Activated CD4-positive, alpha-beta T cell treated with anti-CD3 and anti-CD28 coated beads, Interleukin-10, Interleukin-2, amounts not matched to agents 100 ng/mL and 50 ng/mL, durations not matched to agents 16 hours and 8 hours (primary cell): ENCODE results near the gene TIMMDC1.
A peak's percentile ranks its signal among the peaks of the same experiment; 100 is the strongest.

ENCODE experiments used
- DNase-seq: peaks from one replicate; pipeline ENCODE4 v3.0.0-alpha.2; 2020

Gene TIMMDC1, protein sequence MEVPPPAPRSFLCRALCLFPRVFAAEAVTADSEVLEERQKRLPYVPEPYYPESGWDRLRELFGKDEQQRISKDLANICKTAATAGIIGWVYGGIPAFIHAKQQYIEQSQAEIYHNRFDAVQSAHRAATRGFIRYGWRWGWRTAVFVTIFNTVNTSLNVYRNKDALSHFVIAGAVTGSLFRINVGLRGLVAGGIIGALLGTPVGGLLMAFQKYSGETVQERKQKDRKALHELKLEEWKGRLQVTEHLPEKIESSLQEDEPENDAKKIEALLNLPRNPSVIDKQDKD

DNA sequence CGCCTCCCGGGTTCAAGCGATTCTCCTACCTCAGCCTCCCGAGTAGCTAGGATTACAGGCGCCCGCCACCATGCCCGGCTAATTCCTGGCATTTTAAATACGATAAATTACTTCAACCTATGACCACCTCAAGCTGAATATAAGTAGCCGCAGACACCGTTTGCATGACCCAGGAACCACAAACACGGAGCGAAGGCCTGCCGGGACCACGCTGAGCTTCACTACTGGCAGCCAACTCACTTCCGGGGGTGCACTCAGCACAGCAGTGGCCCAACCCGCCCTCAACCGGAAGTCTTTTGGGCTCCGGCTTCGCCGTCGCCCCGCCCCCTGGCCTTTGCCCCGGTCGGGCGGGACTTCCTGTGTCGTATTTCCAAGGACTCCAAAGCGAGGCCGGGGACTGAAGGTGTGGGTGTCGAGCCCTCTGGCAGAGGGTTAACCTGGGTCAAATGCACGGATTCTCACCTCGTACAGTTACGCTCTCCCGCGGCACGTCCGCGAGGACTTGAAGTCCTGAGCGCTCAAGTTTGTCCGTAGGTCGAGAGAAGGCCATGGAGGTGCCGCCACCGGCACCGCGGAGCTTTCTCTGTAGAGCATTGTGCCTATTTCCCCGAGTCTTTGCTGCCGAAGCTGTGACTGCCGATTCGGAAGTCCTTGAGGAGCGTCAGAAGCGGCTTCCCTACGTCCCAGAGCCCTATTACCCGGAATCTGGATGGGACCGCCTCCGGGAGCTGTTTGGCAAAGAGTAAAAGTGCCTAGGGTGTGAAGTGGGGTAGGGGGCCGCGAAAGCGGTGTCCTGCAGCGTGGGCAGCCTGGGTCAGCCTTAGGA is at the start of gene TIMMDC1:
TIMMDC1 (plus strand) TSS at position 362 of the 826 bp plus-strand sequence; CDS start at position 549, 187 bp downstream.
- peak; percentile 99 for DNase-seq

DNA sequence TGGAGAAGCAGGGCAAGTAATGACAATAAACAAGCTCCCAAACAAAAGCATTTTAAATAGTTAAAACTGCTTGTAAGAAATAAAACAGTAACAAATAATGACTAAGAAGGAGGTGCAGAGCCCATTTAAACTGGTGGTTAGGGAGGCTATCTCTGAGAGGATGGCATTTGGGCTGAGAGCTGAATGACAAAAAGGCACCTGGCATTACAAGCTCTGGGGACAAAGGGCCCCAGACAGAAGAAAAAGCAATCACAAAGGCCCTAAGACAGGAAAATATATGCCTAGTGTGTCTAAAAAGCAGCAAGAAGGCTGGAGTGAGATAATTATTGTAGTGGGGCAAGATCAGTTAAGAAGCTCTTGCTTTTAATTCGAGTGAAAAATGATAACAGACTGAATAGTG is 44.5 kb upstream of the TIMMDC1 start:
- DNase-seq = no peak

DNA sequence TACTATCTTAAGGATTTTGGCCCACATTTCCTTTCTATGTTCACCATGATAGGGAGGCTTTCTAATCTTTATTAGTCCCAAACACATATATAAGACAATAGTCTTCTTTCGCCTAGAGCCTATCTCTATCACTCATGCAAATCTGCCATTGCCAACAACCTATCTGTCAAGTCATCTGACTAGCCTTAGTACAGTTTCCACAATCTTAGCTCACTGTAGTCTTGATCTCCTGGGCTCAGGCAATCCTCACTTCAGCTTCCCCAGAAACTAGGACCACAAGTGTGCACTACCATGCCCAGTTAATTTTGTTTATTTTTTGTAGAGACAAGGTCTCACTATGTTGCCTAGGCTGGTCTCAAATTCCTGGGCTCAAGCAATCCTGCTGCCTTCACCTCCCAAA is 41.9 kb upstream of the TIMMDC1 start:
- no peak for DNase-seq

DNA sequence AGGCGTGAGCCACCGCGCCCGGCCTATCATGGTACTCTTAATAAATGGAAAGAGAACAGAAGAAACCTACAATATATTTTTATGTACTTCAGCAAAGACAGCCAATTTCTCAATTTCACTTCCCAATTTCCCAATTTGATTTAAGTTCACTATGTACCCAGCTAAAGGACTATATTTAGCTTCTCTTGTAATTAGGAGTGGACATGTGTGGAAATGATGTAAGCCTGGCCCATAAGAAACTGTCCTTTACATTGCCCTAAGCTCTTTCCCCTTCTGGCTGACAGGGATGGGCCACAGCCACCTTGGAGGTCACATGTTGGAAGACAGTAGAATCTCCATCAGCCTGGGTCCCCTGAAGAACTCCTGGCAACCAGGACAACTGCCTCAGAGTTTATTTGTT is 41.1 kb upstream of the TIMMDC1 start:
- DNase-seq = no peak

DNA sequence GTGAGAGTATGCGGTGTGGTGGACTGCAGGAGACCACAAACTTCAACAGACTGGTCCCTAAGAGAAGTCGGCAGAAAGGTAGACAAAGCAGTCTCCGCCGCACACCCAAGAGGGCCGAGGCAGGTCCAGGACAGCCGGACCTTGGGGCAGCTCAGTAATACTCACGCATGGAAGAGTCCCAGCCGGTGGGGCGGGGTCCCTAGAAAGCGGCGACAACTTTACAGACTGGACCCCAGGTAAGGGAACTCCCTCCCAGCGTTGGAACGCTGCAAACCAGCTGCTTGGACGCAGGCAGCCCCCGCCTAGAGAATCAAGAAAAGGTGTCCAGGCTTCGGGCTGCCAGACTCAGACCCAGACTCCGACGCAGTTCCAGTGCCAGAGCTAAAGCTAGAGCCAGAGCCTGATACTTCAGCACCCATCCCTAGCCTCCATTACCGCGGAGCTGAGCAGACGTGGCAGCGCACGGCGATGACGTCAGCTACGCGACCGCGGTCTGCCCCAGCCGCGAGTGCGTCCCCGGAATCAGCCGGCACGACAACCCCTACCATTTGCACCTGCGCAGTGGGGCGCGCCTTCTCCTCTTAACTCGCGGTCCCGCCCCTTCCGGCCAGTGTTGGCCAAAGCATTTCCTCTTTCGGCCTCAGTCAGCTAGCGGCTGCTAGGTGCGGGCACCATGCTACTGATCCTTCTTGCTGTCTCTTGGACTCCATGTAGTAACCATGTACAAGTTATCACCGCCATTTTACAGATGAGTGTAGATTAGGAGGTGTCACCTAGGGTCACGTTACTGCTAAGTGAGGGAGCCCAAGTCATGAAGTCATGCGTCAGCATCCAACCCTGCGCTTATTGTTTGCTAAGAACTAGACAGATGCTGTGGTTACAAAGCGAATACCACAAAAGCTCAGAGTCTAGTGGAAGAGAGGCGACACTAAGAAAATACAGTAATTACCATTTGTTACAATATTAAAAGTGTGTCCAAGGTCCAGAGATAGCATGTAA is 34.9 kb upstream of the TIMMDC1 start, which contains the start of gene TMEM39A:
TMEM39A (minus strand) TSS at position 445 of the 999 bp plus-strand sequence. CDS start 1,541 bp downstream, outside the sequence.
- peak; percentile 99 for DNase-seq

DNA sequence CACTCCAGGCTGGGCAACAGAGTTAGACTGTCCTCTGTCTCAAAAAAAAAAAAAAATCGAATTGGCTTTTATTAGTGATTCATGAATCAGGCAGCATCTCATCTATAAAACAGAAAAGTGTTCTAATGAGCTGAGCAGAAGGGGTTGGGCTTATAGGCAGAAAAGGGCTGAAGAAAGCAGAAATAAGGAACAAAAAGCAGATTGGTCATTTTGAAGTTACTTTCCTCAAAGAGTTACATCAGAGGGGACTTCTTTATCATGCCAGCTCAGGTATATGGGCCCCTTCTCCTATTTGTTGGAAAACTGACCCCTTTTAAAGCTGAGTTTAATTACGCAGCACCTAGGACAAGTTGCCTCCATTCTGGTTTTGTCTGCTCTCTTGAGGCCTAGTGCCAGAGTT is 30.3 kb upstream of the TIMMDC1 start:
- DNase-seq = no peak

DNA sequence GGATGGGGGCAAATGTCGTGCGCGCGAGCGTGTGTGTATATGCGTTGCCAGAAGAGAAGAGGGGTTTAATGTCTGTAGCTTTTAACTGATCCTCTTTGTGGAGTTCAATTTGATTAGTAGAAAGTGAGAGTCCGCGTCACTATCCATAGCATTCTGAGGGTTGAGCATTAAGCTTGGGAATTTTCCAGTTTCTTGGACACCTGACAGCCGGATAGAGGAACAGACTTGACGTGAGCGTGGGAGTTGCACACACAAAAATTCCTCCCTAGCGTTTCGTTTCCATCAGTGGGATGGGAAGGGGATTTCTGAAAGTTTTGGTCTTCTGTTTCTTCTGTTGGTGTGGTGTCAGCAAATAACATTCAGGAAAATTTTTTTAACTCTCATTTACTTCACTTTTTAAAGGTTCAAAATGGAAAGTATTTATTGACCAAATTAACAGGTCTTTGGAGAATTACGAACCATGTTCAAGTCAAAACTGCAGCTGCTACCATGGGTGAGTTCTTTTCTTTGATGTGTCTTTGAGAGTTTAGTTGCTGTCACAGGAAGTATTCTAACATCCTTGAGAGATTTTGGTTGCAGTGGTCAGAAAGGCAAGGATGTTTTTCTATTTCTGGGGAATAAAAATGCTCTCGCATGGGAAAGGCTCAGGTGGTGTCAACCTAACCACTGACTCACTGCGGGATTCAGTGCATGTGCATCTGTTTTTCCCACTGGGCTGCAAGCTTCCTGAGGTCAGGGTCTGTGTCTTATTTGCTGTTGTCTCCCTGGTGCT is 28.7 kb upstream of the TIMMDC1 start:
- DNase-seq = peak; percentile 10

DNA sequence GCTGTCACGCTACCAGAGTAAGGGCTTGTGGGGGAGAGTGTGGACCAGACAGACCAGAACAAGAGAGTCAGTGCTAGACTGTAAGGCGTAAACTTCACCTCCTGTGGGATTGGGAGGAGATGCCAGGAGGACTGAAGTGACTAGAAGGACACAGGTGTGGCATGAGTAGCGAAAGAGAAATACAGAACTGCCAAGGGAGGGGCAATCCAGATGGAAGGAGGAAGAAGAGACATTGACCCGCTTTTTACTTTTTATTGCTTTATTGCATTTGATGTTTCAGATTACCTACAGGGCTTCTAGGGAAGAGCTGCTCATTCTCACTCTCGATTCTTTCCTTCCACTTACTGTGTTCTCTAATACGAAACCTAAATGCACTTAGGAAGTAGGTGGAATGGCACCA is 27.5 kb upstream of the TIMMDC1 start:
- DNase-seq = no peak

DNA sequence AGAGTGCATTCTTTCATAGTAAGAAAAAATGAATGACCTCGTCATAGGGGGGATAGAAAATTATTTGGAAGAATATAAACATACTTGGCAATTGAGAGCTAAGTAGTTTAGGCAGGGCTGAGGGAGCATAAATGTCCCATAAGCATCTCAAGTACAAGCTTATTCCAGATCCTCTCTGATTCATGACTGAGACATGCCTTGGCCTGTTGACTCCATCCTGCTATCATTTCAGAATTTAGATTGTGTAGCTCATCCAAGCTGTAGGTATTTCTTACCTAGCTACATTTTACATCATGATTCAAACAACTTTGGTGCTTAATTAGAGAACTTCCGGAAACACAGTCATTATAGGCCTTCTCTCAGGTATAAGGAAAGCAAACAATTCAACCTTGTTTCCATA is 17.3 kb upstream of the TIMMDC1 start:
- no peak for DNase-seq

DNA sequence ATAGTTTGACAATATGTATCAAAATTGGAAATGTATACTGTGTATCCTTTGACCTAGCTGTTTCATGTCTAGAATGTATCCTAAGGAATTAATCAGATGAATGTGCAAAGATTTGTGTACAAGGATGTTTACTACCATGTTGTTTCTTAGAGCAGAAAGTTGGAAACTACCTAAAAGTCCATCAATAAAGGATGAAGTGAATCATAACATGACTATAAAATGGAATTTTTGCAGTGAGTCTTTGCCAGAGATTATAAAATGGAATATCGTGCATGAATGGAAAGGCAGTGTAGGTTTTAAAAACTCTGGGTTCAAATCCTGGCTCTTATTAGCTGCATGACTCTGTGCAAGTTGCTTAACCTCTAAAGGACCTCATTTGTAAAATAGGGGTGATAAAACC is 15.2 kb upstream of the TIMMDC1 start:
- DNase-seq = no peak

DNA sequence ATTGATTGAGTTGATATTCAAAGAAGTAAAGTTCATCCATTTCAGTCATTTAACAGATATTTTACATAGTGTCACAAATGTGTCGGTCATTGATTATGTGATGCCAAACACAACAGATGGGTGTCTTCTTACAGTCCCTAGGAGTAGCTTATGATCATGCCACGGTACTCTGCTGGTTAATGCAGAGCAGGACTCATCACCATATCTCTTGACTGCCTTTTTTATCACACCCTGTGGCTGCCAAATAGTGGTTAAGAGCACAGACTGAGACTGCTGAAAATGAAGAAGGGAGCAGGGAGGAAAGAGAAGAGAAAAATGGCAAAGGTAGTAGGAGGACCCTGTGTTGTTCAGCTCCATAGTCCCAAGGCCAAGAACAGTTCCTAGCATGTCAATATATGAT is 12.8 kb upstream of the TIMMDC1 start:
- DNase-seq = no peak

DNA sequence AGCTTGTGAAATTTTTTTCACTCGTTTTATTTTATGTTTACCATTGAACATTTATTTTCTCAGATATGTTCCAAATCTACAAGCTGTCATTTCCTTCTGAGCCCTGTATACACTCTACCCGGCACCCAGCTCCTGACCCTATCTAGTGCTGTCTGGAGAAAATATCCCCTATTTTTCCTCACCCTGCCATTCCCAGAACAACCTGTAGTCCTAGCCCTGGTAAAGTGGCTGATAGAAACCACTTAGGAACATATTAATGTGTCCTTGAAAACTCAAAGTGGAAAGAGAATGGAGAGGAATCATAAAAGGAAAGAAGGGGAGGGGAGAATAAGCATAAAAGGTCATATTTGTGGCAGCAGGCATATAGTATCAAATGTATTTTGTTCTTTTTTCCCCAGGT is 8.2 kb upstream of the TIMMDC1 start:
- no peak for DNase-seq

DNA sequence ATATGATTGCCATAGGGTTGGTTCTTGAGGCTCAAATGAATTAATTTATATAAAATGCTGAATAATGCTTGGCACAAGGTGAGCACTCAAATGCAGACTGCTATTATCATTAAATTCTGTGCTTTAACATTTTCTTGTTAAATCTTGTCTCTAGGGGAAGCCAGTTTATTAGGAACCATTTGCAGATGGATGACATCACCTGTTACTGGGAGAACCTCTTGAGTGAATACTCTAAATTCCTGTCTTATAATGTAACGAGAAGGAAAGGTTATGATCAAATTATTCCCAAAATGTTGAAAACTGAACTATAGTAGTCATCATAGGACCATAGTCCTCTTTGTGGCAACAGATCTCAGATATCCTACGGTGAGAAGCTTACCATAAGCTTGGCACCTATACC is 6.2 kb upstream of the TIMMDC1 start:
- no peak for DNase-seq

DNA sequence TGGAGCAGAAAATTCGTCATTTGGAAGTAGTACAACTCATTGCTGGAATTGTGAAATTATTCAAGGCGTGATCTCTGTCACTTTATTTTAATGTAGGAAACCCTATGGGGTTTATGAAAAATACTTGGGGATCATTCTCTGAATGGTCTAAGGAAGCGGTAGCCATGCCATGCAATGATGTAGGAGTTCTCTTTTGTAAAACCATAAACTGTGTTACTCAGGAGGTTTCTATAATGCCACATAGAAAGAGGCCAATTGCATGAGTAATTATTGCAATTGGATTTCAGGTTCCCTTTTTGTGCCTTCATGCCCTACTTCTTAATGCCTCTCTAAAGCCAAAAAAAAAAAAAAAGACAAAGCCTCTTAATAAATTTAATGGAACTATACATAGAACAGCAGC is 5.5 kb upstream of the TIMMDC1 start:
- no peak for DNase-seq

DNA sequence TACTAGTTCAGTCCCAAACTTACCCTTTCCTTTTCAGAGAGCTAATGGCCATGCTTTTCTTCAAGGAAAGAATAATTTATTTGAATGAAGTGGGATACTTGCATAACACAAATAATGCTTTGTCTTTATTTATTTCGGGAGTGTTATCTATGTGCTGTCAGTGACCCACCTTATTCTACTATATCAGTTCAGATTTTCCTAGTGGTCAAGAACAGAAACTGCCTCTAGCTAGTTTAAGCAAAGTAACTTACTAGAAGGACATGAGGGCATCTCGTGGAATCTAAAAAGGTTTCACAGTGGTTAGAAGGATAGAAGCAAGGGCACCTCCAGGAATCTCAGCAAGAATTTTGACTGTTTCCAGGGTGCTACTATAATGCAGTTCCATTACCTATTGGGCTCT is 3.8 kb upstream of the TIMMDC1 start:
- no peak for DNase-seq

DNA sequence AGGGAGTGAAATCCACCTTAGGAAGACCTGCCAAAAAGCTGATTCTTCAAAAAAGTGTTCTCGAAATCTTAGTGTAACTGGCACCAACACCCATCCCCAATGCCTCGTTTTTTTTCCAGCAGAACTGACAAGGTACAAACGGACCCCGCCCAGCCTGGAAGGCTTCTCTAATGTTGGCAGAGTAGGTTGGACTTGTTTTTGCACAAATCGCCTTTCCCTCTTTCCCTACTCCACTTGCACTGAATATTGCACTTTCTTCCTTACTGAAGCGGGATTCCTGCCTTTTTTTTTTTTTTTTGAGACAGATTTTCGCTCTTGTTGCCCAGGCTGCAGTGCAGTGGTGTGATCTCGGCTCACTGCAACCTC is 544 bp upstream of the TIMMDC1 start:
- no peak for DNase-seq

DNA sequence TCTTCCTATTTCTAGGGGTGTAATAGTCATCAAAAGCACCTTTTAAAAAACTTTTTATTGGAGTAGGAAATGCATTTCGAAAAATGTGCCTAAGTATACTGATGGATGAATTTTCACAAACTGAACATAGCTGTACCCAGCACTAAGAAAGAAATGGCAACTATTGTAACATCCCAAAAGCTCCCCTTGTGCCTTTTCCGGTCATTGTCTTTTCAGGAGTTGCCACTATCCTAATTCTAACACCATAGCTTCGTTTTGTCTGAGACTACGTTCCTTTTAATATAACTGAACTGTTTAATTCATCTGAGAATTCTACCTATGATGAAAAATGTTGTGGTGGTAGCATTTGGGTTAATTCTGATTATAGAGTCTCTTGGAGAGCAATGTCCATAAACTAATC is 1.9 kb downstream of the TIMMDC1 start:
- no peak for DNase-seq

DNA sequence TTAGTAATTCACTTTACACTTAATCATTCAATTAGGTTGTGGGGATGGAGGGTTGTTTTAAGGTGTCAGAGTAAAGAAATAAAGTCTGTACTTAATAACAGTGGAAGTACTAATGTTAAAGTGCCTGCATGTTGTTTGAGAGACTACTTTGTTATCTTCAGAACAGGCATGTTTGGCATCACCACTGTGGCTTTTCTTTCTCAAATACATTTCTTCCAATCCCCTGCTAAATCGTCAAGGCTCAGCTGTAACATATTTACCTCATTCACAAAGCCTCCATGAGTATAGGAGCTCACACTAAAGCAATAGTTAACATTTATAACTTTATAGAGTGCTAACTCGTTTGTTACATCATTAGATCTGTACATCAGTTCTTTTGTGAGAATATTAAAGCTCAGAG is 2.6 kb downstream of the TIMMDC1 start:
- DNase-seq = no peak

DNA sequence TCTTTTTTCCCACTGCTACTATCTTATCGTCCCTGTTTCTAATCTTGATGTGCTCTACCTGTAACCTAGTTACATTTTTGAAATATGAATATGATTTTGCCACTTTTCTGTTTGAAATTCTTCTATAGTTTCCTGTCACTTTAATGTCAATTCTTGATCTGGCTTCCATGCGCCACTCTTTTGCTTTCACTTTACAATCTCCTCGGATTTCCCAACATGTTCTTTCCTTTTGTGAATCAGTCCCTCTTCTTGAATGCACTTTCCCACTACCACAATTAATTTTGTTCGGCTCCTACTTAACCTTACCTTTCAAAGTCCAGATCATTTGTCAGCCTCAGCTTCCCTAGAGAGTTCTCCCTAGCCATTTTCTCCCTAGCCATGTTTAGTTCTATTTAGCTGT is 8.3 kb downstream of the TIMMDC1 start:
- DNase-seq = no peak

DNA sequence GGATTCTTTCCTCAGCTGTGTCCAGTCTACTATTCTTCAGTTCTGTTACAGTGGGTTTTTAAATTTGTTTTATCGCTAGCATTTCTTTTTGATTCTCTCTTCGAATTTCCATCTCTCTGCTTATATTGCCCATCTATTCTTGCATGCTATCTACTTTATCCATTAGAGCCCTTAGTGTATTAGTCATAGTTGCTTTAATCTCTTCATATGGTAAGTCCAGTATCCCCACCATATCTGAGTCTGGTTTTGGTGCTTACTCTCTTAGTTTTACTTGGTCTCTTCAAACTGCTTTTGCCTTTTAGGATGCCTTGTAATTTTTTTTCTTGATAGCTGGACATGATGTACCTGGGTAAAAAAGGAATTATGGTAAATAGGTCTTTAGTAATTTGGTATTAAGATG is 9.1 kb downstream of the TIMMDC1 start:
- no peak for DNase-seq

DNA sequence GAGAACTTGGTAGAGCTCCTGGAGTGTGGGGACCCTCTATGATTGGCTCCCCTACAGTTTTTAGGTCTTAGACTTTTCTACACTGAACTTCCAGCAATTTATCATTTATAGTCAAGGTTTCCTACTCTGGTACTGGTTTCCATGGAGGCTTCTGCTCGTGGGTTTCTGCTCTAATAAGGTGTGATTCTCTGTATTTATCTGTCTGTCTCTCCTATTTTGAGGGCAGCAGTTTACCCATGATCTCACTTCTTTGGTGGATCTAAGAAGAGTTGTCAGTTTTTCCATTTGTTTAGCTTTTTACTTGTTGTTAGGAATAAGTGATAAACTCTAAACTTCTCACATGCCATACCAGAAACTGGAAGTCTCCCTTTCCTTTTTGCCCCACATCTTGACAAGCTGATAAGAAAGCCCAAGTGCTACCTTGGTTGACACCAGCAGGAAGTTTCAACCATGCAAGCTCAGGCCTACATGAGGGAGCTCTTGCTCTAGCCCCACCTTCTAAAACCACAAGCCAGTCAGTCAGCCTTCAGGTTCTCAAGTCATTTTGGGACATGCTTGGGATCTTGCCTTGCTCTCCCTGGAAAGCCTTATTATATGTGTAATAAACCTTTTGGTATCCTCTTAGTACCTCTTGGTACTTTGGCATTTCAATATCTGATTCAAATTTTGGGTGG is 10.0 kb downstream of the TIMMDC1 start:
- peak; percentile 69 for DNase-seq

DNA sequence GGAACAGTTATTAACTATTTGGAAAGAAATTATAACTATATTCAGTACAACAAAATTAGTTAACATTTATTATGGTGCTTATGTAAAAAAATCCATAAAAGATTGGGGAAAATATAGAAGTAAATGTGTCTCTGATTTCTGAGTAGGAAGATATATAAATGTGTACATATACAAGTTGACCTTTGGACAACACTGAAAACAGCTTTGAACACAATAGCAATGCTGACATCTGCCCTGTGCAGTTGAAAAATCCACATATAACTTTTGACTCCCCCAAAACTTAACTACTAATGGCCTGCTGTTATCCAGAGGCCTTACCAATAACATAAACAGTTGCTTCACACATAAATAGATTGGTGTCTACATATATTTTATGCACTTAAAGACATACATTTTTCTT is 12.3 kb downstream of the TIMMDC1 start:
- no peak for DNase-seq
